Measurements from ENCODE around the gene LEP. TPM values are rescaled to one million over a fixed set of nuclear protein-coding genes. Genes with fewer than 3 reads are reported as not detected.
"Not testable (repeated sequence)": the region's sequence is repeated elsewhere in the genome, so short reads cannot be mapped to it uniquely, and the experiment has no call there.

Gene LEP
- polyA plus RNA-seq, 3 donors = 0.27 to 0.96 (median 0.40) TPM

DNA sequence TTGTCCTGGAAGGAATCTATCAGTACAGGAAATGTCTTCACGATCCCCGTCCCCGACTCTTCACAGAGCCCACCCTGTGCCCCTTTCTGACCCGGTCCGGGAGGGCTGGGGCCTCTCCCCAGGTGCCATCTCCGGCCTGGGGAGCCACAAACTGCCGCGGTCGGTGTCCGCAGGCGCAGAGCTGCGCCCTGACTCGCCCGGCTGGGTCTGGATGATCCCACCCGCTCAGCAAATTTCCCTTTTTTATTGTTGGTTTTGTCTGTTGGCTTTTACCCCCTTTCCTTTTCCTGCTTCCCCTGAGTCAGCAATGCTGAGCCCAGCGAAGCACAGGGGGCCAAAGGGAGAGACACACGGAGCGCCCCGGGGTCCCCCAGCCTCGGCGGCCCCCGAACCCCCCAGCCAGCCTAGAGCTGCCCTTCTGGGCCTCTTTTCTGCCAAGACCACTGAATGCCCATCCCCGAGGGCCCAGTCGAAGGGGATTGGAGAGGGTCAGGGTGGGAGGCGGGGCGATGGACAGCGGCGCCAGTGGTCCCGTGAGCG, 30.9 kb downstream of the LEP start:
- DNase-seq = no peak

DNA sequence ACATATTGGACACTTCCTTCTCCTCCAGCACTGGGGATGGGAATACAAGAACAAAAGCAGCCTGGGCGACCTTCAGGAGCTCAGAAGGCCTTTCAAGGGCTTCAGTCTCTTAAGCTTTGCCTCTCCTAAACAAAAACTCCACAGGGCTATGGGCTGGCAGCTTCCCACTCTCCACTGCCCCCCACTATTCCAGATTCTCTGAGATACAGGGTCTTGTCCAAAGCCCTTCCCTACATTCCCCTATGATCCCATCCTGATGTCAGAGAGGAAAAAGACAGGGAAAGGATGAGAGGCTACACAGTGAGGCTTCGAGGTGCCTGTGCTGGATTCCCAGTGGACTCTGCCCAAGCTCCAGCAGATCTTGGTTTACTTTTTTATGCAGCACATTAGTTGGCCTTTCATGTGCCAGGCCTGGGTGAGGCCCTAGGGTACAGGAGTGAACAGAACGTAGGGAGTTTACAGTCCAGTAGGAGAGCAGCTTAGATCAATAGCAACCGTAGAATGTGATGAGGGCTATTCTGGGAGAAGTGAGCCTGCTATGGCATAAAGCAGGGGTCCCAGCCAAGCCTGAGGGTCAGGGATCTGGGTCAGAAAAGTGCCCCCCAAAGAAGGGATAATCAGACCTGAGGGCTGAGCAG, 33.3 kb downstream of the LEP start:
- DNase-seq = no peak

- no peak for DNase-seq
These were observed 34.0 kb downstream of the LEP start for GRCh38 chr7:128274884-128275603.

DNA sequence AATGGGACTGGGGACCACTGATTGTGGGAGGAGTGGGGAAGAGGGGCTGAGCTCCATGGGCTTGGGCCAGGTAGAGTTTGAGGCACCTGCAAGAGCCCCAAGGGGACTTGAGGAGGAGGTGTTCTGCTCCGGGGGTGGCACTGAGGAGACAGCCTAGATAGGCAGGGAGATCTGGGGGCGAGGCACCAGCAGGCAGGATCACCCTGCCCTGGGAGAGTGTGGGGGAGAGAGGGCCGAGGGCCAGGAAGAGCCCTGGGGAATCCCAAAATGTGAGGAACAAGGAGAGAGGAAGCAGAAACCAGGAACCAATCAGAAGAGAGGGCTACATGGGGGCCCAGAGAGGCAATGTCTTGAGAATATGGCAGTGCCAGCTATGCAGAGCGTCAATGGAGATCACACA, 34.6 kb downstream of the LEP start:
- DNase-seq = no peak

GRCh38 chr7:128278366-128278765, 37.3 kb downstream of the LEP start:
- no peak for DNase-seq

DNA sequence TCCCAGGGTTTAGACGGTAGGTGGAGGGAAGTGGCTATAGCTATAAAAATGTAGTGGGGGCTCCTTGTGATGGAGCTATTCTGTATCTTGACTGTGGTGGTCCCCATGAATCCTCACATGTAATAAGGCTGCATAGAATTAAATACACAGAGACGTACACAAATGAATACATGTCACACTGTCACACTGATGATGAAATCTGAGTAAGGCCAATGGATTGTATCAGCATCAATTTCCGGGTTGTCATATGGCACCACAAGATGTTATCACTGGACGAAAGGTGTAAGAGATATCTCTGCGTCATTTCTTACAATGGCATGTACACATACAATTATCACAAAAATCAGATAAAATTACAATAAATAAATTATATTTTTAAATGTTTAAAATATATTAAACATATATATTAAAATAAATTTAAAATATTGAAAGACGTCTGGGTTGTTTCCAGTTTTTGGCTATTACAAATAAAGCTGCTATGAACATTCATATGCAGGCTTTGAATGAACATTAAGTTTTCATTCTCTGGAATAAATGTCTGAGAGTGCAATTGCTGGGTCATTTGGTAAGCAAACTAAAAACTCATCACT, 38.1 kb downstream of the LEP start:
- no peak for DNase-seq

DNA sequence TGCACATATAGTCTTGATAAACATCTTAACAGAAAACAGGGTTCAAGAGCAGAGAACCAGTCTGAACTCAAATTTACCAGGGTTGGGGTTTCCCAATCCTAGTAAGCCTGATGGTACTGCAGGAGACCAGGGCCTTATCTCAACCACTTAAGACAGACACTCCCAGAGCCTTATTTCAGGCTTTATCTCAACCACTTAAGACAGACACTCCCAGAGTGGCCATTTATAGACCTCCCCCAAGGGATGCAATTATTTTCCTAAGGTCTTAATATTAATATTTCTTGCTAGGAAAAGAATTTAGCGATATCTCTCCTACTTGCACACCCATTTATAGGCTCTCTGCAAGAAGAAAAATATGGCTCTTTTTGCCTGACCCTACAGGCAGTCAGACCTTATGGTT, 39.4 kb downstream of the LEP start:
- not testable (repeated sequence) for DNase-seq

GRCh38 chr7:128281605-128282380, 40.7 kb downstream of the LEP start:
- no peak for DNase-seq

- no peak for DNase-seq
These were observed 43.0 kb downstream of the LEP start for GRCh38 chr7:128284102-128284501.

DNA sequence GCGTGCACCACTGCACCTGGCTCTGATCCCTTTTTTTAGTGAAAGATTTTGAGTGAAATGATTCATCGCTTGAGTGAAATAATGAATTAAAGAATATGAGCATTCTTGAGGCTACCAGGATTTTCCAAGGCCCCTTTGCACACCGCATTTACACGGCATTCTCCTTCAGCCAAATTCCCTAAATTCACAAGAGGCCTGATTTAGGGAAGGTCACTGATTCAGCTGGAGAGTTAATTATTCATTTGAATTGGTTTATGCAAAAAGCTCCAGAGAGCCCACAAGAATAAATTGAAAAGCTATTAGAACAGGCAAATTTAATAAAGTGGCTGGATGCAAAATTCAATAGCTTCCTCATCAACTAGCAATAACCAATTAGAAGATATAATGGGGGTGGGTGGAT, 46.5 kb downstream of the LEP start:
- no peak for DNase-seq

DNA sequence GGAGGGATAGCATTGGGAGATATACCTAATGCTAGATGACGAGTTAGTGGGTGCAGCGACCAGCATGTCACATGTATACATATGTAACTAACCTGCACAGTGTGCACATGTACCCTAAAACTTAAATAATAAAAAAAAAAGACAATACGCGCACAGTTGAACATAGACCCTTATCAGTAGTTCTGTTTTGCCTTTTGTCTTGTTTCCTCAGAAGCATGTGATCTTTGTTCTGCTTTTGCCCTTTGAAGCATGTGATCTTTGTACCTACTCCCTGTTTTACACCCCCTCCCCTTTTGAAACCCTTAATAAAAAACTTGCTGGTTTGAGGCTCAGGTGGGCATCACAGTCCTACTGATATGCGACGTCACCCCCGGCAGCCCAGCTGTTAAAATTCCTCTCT, 56.9 kb downstream of the LEP start:
- not testable (repeated sequence) for DNase-seq

GRCh38 chr7:128299109-128299607, 58.1 kb downstream of the LEP start:
- no peak for DNase-seq

GRCh38 chr7:128302139-128302538, 61.1 kb downstream of the LEP start:
- DNase-seq = no peak

GRCh38 chr7:128303133-128303532, 62.1 kb downstream of the LEP start:
- DNase-seq = no peak

GRCh38 chr7:128303643-128304042, 62.6 kb downstream of the LEP start:
- no peak for DNase-seq

GRCh38 chr7:128304212-128304611, 63.1 kb downstream of the LEP start:
- DNase-seq = no peak

DNA sequence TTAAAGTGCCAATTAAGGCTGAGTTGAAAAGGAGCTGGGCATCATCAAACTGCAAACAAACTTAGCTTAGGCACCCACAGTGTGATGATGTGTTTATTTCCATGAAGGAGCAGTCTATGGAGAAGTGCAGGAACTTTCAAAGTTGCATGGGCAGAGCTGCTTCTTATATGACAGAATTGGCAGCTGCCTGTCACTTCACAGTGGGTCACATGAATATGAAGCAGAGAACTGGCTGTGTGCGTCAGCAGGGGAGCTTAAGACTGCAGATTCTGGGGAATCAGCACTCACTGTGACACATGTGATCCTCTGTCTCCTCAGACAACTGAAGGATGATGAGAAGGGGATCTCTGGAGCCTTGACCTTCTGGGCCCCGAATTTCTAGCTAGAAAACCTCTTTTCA, 66.0 kb downstream of the LEP start:
- no peak for DNase-seq

Other genes with a start within 250 kb of the LEP start
- 1 to 10 TPM; 6.7 to 9.7 (median 7.7) TPM for gene LRRC4, start 209.8 kb upstream of the LEP start, polyA plus RNA-seq (ENCODE audit: insufficient read length in 3 of 3)
- 10 to 100 TPM; 44.7 to 60.6 (median 54.0) TPM for gene RBM28, start 102.6 kb downstream of the LEP start, polyA plus RNA-seq (ENCODE audit: insufficient read length in 3 of 3)
- gene PRRT4, start 120.4 kb downstream of the LEP start, polyA plus RNA-seq (ENCODE audit: insufficient read length in 3 of 3) = 1 to 10 TPM; 1.1 to 1.3 (median 1.2) TPM
- 10 to 100 TPM; 29.5 to 32.6 (median 30.5) TPM for gene IMPDH1, start 168.7 kb downstream of the LEP start, polyA plus RNA-seq (ENCODE audit: insufficient read length in 3 of 3)
- gene HILPDA, start 214.6 kb downstream of the LEP start, polyA plus RNA-seq (ENCODE audit: insufficient read length in 3 of 3) = 10 to 100 TPM; 17.2 to 24.2 (median 23.8) TPM
- 10 to 100 TPM; 19.5 to 35.5 (median 26.2) TPM for gene METTL2B, start 235.5 kb downstream of the LEP start, polyA plus RNA-seq (ENCODE audit: insufficient read length in 3 of 3)